ENCODE measurements around the gene TRIM75. TPM values are rescaled to one million over a fixed set of nuclear protein-coding genes. Genes with fewer than 3 reads are reported as not detected.
"Not testable (repeated sequence)": the region's sequence is repeated elsewhere in the genome, so short reads cannot be mapped to it uniquely, and the experiment has no call there.

The TRIM75 gene
- total and polyA plus RNA-seq, 2 experiments from 2014 or later: not detected

DNA sequence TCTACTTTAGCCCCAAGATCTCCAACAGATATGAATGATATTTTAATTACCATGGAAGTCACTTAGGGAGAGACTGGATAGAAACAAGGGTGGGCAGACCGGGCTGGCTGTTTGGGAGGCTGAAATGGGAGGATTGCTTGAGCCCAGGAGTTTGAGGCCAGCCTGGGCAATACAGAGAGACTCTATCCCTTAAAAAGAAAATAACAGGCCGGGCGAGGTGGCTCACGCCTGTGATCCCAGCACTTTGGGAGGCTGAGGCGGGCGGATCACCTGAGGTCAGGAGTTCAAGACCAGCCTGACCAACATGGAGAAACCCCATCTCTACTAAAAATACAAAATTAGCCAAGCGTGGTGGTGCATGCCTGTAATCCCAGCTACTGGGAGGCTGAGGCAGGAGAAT lies 31.1 kb downstream of the TRIM75 start:
- H3K36me3 Mint-ChIP-seq (ENCODE audit: low read depth): peaks cover 26% of the 10 kb centered on the region
- not testable (repeated sequence) for H3K4me2 ChIP-seq; H3K4me1 ChIP-seq (ENCODE audit: insufficient read depth); H3K27ac ChIP-seq (ENCODE audit: low read depth); H3K27me3 ChIP-seq (ENCODE audit: insufficient read depth); H3K36me3 ChIP-seq (ENCODE audit: insufficient read depth); DNase-seq (ENCODE audit: low spot score); H3K4me3 Mint-ChIP-seq; H3K79me2 ChIP-seq (replicated peaks; ENCODE audit: insufficient read depth); H3K4me3 ChIP-seq; ATAC-seq; H3K9me3 Mint-ChIP-seq; H3F3A ChIP-seq (replicated peaks; ENCODE audit: low read depth); H3K4me1 Mint-ChIP-seq; H2AFZ ChIP-seq; H3K9me2 ChIP-seq (ENCODE audit: insufficient read depth); H3K27ac Mint-ChIP-seq; H3K27me3 Mint-ChIP-seq (ENCODE audit: insufficient read depth, low read depth, poor library complexity); H4K20me1 ChIP-seq (replicated peaks; ENCODE audit: insufficient read depth)

DNA sequence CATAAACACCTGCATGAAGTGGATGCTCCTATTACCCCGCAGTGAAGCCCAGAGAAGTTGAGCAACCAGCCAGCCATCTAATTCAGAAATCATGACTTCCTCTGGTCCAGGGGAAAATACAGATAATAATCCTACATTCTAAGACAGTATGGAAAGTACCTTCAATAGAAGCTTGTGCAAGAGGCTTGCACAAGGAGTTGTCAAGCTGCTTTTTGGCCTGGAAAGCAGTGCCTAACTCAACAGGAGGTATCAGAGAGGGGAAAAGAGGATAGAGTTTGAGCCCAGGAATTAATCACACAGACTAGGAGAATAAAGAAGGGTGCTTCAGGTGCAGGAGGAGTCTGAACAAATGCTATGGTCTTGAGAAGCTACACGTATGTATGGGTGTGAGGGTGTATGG lies 32.3 kb downstream of the TRIM75 start:
- H3K27ac Mint-ChIP-seq: no peak overlapping the region
- no peaks in the 10 kb centered on the region for H3K4me1 Mint-ChIP-seq
- peaks cover 4% of the 10 kb centered on the region; the same call in 1 of the 2 replicates for H3K36me3 ChIP-seq (ENCODE audit: insufficient read depth)
- no peaks in the 10 kb centered on the region for H3F3A ChIP-seq (replicated peaks; ENCODE audit: low read depth)
- H4K20me1 ChIP-seq (replicated peaks; ENCODE audit: insufficient read depth): no peaks in the 10 kb centered on the region
- no peak for DNase-seq (ENCODE audit: low spot score)
- H3K27me3 Mint-ChIP-seq (ENCODE audit: insufficient read depth, low read depth, poor library complexity): peaks cover 2% of the 10 kb centered on the region
- no peak overlapping the region for H3K27ac ChIP-seq (ENCODE audit: low read depth)
- ATAC-seq: no peak
- no peak overlapping the region for H3K4me2 ChIP-seq
- H3K9me3 Mint-ChIP-seq: no peaks in the 10 kb centered on the region
- H3K27me3 ChIP-seq (ENCODE audit: insufficient read depth): no peaks in the 10 kb centered on the region
- H2AFZ ChIP-seq: no peak overlapping the region
- no peak overlapping the region for H3K4me3 ChIP-seq
- H3K4me3 Mint-ChIP-seq: no peak overlapping the region
- H3K4me1 ChIP-seq (ENCODE audit: insufficient read depth): no peaks in the 10 kb centered on the region
- no peaks in the 10 kb centered on the region for H3K79me2 ChIP-seq (replicated peaks; ENCODE audit: insufficient read depth)
- peaks cover 29% of the 10 kb centered on the region for H3K36me3 Mint-ChIP-seq (ENCODE audit: low read depth)
- TF ChIP-seq EZH2phosphoT487 (IDR thresholded peaks at IDR 0.05; ENCODE audit: unreplicated experiment): no peak
- TF ChIP-seq, protein P1, sequence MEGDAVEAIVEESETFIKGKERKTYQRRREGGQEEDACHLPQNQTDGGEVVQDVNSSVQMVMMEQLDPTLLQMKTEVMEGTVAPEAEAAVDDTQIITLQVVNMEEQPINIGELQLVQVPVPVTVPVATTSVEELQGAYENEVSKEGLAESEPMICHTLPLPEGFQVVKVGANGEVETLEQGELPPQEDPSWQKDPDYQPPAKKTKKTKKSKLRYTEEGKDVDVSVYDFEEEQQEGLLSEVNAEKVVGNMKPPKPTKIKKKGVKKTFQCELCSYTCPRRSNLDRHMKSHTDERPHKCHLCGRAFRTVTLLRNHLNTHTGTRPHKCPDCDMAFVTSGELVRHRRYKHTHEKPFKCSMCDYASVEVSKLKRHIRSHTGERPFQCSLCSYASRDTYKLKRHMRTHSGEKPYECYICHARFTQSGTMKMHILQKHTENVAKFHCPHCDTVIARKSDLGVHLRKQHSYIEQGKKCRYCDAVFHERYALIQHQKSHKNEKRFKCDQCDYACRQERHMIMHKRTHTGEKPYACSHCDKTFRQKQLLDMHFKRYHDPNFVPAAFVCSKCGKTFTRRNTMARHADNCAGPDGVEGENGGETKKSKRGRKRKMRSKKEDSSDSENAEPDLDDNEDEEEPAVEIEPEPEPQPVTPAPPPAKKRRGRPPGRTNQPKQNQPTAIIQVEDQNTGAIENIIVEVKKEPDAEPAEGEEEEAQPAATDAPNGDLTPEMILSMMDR (conservative IDR thresholded peaks at IDR 0.05; ENCODE audit: low read depth in 2 of 2): no peak
- no peak for TF ChIP-seq JUNB (IDR thresholded peaks at IDR 0.05; ENCODE audit: unreplicated experiment)
- TF ChIP-seq, protein P2, sequence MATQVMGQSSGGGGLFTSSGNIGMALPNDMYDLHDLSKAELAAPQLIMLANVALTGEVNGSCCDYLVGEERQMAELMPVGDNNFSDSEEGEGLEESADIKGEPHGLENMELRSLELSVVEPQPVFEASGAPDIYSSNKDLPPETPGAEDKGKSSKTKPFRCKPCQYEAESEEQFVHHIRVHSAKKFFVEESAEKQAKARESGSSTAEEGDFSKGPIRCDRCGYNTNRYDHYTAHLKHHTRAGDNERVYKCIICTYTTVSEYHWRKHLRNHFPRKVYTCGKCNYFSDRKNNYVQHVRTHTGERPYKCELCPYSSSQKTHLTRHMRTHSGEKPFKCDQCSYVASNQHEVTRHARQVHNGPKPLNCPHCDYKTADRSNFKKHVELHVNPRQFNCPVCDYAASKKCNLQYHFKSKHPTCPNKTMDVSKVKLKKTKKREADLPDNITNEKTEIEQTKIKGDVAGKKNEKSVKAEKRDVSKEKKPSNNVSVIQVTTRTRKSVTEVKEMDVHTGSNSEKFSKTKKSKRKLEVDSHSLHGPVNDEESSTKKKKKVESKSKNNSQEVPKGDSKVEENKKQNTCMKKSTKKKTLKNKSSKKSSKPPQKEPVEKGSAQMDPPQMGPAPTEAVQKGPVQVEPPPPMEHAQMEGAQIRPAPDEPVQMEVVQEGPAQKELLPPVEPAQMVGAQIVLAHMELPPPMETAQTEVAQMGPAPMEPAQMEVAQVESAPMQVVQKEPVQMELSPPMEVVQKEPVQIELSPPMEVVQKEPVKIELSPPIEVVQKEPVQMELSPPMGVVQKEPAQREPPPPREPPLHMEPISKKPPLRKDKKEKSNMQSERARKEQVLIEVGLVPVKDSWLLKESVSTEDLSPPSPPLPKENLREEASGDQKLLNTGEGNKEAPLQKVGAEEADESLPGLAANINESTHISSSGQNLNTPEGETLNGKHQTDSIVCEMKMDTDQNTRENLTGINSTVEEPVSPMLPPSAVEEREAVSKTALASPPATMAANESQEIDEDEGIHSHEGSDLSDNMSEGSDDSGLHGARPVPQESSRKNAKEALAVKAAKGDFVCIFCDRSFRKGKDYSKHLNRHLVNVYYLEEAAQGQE (IDR thresholded peaks at IDR 0.05; ENCODE audit: unreplicated experiment): no peak
- TF ChIP-seq, protein P3, sequence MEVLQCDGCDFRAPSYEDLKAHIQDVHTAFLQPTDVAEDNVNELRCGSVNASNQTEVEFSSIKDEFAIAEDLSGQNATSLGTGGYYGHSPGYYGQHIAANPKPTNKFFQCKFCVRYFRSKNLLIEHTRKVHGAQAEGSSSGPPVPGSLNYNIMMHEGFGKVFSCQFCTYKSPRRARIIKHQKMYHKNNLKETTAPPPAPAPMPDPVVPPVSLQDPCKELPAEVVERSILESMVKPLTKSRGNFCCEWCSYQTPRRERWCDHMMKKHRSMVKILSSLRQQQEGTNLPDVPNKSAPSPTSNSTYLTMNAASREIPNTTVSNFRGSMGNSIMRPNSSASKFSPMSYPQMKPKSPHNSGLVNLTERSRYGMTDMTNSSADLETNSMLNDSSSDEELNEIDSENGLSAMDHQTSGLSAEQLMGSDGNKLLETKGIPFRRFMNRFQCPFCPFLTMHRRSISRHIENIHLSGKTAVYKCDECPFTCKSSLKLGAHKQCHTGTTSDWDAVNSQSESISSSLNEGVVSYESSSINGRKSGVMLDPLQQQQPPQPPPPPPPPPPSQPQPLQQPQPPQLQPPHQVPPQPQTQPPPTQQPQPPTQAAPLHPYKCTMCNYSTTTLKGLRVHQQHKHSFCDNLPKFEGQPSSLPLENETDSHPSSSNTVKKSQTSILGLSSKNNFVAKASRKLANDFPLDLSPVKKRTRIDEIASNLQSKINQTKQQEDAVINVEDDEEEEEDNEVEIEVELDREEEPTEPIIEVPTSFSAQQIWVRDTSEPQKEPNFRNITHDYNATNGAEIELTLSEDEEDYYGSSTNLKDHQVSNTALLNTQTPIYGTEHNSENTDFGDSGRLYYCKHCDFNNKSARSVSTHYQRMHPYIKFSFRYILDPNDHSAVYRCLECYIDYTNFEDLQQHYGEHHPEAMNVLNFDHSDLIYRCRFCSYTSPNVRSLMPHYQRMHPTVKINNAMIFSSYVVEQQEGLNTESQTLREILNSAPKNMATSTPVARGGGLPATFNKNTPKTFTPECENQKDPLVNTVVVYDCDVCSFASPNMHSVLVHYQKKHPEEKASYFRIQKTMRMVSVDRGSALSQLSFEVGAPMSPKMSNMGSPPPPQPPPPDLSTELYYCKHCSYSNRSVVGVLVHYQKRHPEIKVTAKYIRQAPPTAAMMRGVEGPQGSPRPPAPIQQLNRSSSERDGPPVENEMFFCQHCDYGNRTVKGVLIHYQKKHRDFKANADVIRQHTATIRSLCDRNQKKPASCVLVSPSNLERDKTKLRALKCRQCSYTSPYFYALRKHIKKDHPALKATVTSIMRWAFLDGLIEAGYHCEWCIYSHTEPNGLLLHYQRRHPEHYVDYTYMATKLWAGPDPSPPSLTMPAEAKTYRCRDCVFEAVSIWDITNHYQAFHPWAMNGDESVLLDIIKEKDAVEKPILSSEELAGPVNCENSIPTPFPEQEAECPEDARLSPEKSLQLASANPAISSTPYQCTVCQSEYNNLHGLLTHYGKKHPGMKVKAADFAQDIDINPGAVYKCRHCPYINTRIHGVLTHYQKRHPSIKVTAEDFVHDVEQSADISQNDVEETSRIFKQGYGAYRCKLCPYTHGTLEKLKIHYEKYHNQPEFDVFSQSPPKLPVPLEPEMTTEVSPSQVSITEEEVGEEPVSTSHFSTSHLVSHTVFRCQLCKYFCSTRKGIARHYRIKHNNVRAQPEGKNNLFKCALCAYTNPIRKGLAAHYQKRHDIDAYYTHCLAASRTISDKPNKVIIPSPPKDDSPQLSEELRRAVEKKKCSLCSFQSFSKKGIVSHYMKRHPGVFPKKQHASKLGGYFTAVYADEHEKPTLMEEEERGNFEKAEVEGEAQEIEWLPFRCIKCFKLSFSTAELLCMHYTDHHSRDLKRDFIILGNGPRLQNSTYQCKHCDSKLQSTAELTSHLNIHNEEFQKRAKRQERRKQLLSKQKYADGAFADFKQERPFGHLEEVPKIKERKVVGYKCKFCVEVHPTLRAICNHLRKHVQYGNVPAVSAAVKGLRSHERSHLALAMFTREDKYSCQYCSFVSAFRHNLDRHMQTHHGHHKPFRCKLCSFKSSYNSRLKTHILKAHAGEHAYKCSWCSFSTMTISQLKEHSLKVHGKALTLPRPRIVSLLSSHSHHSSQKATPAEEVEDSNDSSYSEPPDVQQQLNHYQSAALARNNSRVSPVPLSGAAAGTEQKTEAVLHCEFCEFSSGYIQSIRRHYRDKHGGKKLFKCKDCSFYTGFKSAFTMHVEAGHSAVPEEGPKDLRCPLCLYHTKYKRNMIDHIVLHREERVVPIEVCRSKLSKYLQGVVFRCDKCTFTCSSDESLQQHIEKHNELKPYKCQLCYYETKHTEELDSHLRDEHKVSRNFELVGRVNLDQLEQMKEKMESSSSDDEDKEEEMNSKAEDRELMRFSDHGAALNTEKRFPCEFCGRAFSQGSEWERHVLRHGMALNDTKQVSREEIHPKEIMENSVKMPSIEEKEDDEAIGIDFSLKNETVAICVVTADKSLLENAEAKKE (CRISPR knock-in tag; IDR thresholded peaks at IDR 0.05): no peak
- no peak for TF ChIP-seq POLR2AphosphoS5 (IDR thresholded peaks at IDR 0.05; ENCODE audit: low read depth)
- no peak for TF ChIP-seq ZNF114 (CRISPR knock-in tag; IDR thresholded peaks at IDR 0.05)
- H3K9me2 ChIP-seq (ENCODE audit: insufficient read depth): no peaks in the 10 kb centered on the region

All from GM23338 (cell line).